Transverse colon (tissue), 4 donors: ENCODE results near the gene EFNA5. TPM values are rescaled to one million over a fixed set of nuclear protein-coding genes. Genes with fewer than 3 reads are reported as not detected.

ENCODE experiments used
- DNase-seq: peaks from one replicate; pipeline ENCODE4 v3.0.0-alpha.2; 2019
- H3K27ac ChIP-seq, 4 donors: fragments of 200-600 bp; sonication (generic); 2 replicates each; pipeline ENCODE4 v1.5.1; 2016 to 2018; ENCODE audit warnings: inconsistent platforms in 4 of 4
- H3K27me3 ChIP-seq: fragments of 200-600 bp; sonication (generic); 2 replicates; pipeline ENCODE4 v1.5.1; 2017; ENCODE audit warnings: inconsistent platforms
- H3K36me3 ChIP-seq, 4 donors: fragments of 200-600 bp; sonication (generic); 2 replicates each; pipeline ENCODE4 v1.5.1; 2017 to 2019; ENCODE audit warnings: inconsistent platforms in 4 of 4
- H3K4me1 ChIP-seq, 4 donors: fragments of 200-600 bp; sonication (generic); 2 replicates each; pipeline ENCODE4 v1.5.1; 2017 to 2020; ENCODE audit warnings: inconsistent platforms in 4 of 4
- H3K4me3 ChIP-seq, 4 donors: fragments of 200-600 bp; sonication (generic); 1 replicate in 1 of 4; 2 replicates in 3 of 4; pipeline versions ENCODE4 v1.5.1 to v1.6.1; 2017 to 2019; ENCODE audit warnings: inconsistent platforms in 4 of 4
- H3K9me3 ChIP-seq, 2 donors: fragments of 200-600 bp; sonication (generic); 2 replicates each; pipeline ENCODE4 v1.5.1; 2017 to 2019; ENCODE audit warnings: inconsistent platforms in 2 of 2
- EP300 ChIP-seq: sonication (generic); formaldehyde crosslinking; IDR thresholded peaks from one replicate; pipeline ENCODE4 v1.6.1; 2017; ENCODE audit warnings: antibody characterized with exemption, low read depth
- POLR2A ChIP-seq: fragments of 450-650 bp; IDR thresholded peaks from one replicate; pipeline ENCODE4 v1.6.1; 2016; ENCODE audit warnings: antibody characterized with exemption, mild to moderate bottlenecking, moderate library complexity
- POLR2AphosphoS5 ChIP-seq, 3 donors: sonication (generic); formaldehyde crosslinking; IDR thresholded peaks; one replicate each; pipeline ENCODE4 v1.6.1; 2016; ENCODE audit warnings: antibody characterized with exemption in 3 of 3
- WGBS, 2 donors: methylation state at CpG; one replicate each; pipeline ENCODE4 v1.1.5; 2018; ENCODE audit warnings: low coverage in 1 of 2; 5-methylcytosine and 5-hydroxymethylcytosine counted together
- in situ Hi-C, 4 donors: fragments of 200-750 bp; cut with MboI; loops; one replicate each; pipeline versions ENCODE4 v1.15.0 to v1.15.1; 2017; ENCODE audit warnings: low sequenced_read_pairs in 3 of 4, low pct_ligation_motif_present in 1 of 4, low pct_unique_long_range_greater_than_20kb in 1 of 4
- intact Hi-C: fragments of 100-400 bp; cut with DNase I; formaldehyde crosslinking; loops from one replicate; pipeline ENCODE4 v1.15.1; 2023; ENCODE audit warnings: low total_unique reads
- total RNA-seq, 4 donors: library from RNA; depleted of rRNA; stranded (reverse); fragments of >200 nt; gene quantifications; one replicate each; pipeline ENCODE4 v1.1.0, GENCODE V29; 2016
- TF ChIP-seq, protein P1 (sequence below), 5 experiments: fragments of 200-600 bp in 3 of 5; fragments of 450-650 bp in 2 of 5; sonication (generic) in 3 of 5; IDR thresholded peaks; 1 replicate in 2 of 5; 2 replicates in 3 of 5; pipeline ENCODE4 v1.5.1; 2016 to 2017; ENCODE audit warnings: antibody characterized with exemption in 5 of 5, inconsistent platforms in 3 of 5, mild to moderate bottlenecking in 2 of 5, moderate library complexity in 1 of 5

Gene EFNA5
- total RNA-seq, 4 donors from 2014 or later, result 1.5 to 18.2 (median 12.1) TPM

GRCh38 chr5:107428303-107428813 lies 242.4 kb downstream of the EFNA5 start:
- Histone ChIP-seq H3K36me3 (no peaks in the 10 kb centered on the region), H3K27ac (peak overlapping the region in 3 of 4 donors; percentile 2 to 35 (median 3)), H3K9me3 (no peaks in the 10 kb centered on the region), H3K27me3 (no peaks in the 10 kb centered on the region), H3K4me1 (peaks cover 4 to 19% (median 5%) of the 10 kb centered on the region in 4 donors), H3K4me3 (no peak overlapping the region)
- intact Hi-C loops (no loop called here), in situ Hi-C loops (no loop called here)
- DNase-seq, result no peak
- TF ChIP-seq EP300, result no peak
- TF ChIP-seq, protein P1, sequence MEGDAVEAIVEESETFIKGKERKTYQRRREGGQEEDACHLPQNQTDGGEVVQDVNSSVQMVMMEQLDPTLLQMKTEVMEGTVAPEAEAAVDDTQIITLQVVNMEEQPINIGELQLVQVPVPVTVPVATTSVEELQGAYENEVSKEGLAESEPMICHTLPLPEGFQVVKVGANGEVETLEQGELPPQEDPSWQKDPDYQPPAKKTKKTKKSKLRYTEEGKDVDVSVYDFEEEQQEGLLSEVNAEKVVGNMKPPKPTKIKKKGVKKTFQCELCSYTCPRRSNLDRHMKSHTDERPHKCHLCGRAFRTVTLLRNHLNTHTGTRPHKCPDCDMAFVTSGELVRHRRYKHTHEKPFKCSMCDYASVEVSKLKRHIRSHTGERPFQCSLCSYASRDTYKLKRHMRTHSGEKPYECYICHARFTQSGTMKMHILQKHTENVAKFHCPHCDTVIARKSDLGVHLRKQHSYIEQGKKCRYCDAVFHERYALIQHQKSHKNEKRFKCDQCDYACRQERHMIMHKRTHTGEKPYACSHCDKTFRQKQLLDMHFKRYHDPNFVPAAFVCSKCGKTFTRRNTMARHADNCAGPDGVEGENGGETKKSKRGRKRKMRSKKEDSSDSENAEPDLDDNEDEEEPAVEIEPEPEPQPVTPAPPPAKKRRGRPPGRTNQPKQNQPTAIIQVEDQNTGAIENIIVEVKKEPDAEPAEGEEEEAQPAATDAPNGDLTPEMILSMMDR (IDR thresholded peaks at IDR 0.05), result no peak
- TF ChIP-seq POLR2AphosphoS5 (IDR thresholded peaks at IDR 0.05), result no peak
- no peak for TF ChIP-seq POLR2A
- WGBS, 2 donors, result 35 to 38% methylated on average over 4 of the region's 4 CpGs

GRCh38 chr5:107426872-107427271 lies 243.9 kb downstream of the EFNA5 start:
- TF ChIP-seq EP300 (no peak), POLR2A (no peak), POLR2AphosphoS5 (IDR thresholded peaks at IDR 0.05) (no peak)
- TF ChIP-seq, protein P1 (IDR thresholded peaks at IDR 0.05), result no peak
- 91 to 98% methylated on average over 5 to 6 of the region's 6 CpGs for WGBS, 2 donors
- in situ Hi-C loops (no loop called here), intact Hi-C loops (no loop called here)
- Histone ChIP-seq H3K36me3 (no peaks in the 10 kb centered on the region), H3K27ac (no peak overlapping the region), H3K4me3 (no peak overlapping the region), H3K9me3 (no peaks in the 10 kb centered on the region), H3K27me3 (no peaks in the 10 kb centered on the region), H3K4me1 (peaks cover 3 to 14% (median 4%) of the 10 kb centered on the region in 4 donors)
- no peak for DNase-seq

- no peaks in the 10 kb centered on the region for H3K27me3 ChIP-seq
- H3K9me3 ChIP-seq, result no peaks in the 10 kb centered on the region
- DNase-seq, result no peak
- TF ChIP-seq POLR2A (no peak), POLR2AphosphoS5 (IDR thresholded peaks at IDR 0.05) (no peak), EP300 (no peak)
- TF ChIP-seq, protein P1 (IDR thresholded peaks at IDR 0.05), result no peak
- no peaks in the 10 kb centered on the region for H3K36me3 ChIP-seq
- peaks cover 3 to 14% (median 4%) of the 10 kb centered on the region in 4 donors for H3K4me1 ChIP-seq
- in situ Hi-C loops (no loop called here), intact Hi-C loops (no loop called here)
- WGBS, 2 donors, result 4 to 50% methylated on average over 1 of the region's 1 CpG
- no peak overlapping the region for H3K27ac ChIP-seq
- no peak overlapping the region for H3K4me3 ChIP-seq
Measured at GRCh38 chr5:107426209-107426608, 244.5 kb downstream of the EFNA5 start.

- Histone ChIP-seq H3K4me1 (peaks cover 3 to 14% (median 4%) of the 10 kb centered on the region in 4 donors), H3K9me3 (no peaks in the 10 kb centered on the region), H3K4me3 (no peak overlapping the region), H3K27ac (no peak overlapping the region), H3K36me3 (no peaks in the 10 kb centered on the region), H3K27me3 (no peaks in the 10 kb centered on the region)
- in situ Hi-C loops (no loop called here), intact Hi-C loops (no loop called here)
- WGBS, 2 donors, result 51 to 56% methylated on average over 2 of the region's 2 CpGs
- TF ChIP-seq POLR2A (no peak), EP300 (no peak), POLR2AphosphoS5 (IDR thresholded peaks at IDR 0.05) (no peak)
- TF ChIP-seq, protein P1 (IDR thresholded peaks at IDR 0.05), result no peak
- DNase-seq, result no peak
Measured at GRCh38 chr5:107425541-107426031, 245.2 kb downstream of the EFNA5 start.
